ENCODE data around the gene PHACTR2. TPM values are rescaled to one million over a fixed set of nuclear protein-coding genes. Genes with fewer than 3 reads are reported as not detected.

Gene PHACTR2
- total RNA-seq, 2 experiments from 2014 or later = 19.6 to 25.0 TPM

DNA sequence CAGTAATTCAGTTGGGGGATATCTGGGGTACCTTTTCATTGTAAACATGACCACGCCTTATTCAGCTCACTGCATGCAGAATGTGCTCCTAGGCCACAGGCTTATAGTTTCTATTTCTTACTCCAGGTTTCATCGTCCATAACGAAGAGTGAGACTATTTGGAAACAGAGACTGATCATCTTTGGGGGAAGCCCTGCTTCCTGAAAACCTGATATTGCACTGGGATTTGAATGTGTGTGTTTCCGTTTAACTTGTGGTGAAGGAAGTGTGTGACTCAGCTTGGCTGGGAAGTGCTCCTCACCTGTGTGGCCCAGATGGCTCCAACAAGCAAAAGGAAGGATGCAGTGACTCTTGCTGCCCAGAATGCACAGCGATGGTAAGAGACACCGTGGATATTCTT is 145.8 kb downstream of the PHACTR2 start:
- Mint-ChIP-seq H3K27ac (no peak overlapping the region), H3K4me1 (ENCODE audit: low read depth) (no peaks in the 10 kb centered on the region), H3K27me3 (no peaks in the 10 kb centered on the region), H3K9me3 (no peaks in the 10 kb centered on the region), H3K36me3 (ENCODE audit: low read depth) (peaks cover 11% of the 10 kb centered on the region), H3K4me3 (no peak overlapping the region)
- ChIA-PET CTCF (no interaction called here), POLR2A (no interaction called here)
- H3K27me3 ChIP-seq (ENCODE audit: control insufficient read depth in 1 of 2, insufficient read depth in 2 of 2, low read length in 2 of 2) = no peaks in the 10 kb centered on the region
- H3K4me3 ChIP-seq (ENCODE audit: low read length) = no peak overlapping the region
- no peak for DNase-seq
- H3K27ac ChIP-seq (ENCODE audit: low read depth in 1 of 2, low read length in 2 of 2) = no peak overlapping the region
- H3K4me1 ChIP-seq (ENCODE audit: insufficient read depth, low read length) = no peaks in the 10 kb centered on the region
- H3K36me3 ChIP-seq (ENCODE audit: insufficient read depth, low read length) = peaks cover 3% of the 10 kb centered on the region
- no peaks in the 10 kb centered on the region for H3K9me3 ChIP-seq (ENCODE audit: control insufficient read depth in 1 of 2, insufficient read depth in 1 of 2, low read length in 2 of 2)
- TF ChIP-seq, protein P1, sequence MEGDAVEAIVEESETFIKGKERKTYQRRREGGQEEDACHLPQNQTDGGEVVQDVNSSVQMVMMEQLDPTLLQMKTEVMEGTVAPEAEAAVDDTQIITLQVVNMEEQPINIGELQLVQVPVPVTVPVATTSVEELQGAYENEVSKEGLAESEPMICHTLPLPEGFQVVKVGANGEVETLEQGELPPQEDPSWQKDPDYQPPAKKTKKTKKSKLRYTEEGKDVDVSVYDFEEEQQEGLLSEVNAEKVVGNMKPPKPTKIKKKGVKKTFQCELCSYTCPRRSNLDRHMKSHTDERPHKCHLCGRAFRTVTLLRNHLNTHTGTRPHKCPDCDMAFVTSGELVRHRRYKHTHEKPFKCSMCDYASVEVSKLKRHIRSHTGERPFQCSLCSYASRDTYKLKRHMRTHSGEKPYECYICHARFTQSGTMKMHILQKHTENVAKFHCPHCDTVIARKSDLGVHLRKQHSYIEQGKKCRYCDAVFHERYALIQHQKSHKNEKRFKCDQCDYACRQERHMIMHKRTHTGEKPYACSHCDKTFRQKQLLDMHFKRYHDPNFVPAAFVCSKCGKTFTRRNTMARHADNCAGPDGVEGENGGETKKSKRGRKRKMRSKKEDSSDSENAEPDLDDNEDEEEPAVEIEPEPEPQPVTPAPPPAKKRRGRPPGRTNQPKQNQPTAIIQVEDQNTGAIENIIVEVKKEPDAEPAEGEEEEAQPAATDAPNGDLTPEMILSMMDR (IDR thresholded peaks at IDR 0.05) = no peak
- no peak for ATAC-seq (ENCODE audit: poor library complexity)
- intact Hi-C loops (cut with DNase I, micrococcal nuclease) = no loop called here

DNA sequence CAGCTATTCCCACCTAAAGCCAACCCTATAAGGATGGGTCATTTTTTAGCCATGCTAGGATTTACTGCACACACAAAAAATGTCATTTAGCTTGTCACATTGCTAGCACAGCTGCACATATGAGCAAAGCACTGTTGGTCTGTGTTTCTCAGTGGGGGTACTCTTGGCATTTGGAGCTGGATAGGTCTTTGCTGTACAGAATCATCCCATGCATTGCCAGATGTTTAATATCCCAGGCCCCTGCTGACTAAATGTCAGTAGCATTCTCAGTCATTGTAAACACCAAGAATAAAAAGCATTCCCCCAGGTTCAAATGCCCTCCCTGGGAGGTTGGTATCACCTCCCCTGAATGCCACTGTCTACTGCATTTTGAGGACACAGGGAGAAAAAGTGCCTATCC is 150.8 kb downstream of the PHACTR2 start:
- Histone ChIP-seq H3K9me3 (ENCODE audit: control insufficient read depth in 1 of 2, insufficient read depth in 1 of 2, low read length in 2 of 2) (no peaks in the 10 kb centered on the region), H3K27me3 (ENCODE audit: control insufficient read depth in 1 of 2, insufficient read depth in 2 of 2, low read length in 2 of 2) (no peaks in the 10 kb centered on the region), H3K36me3 (ENCODE audit: insufficient read depth, low read length) (no peaks in the 10 kb centered on the region), H3K4me1 (ENCODE audit: insufficient read depth, low read length) (no peaks in the 10 kb centered on the region), H3K4me3 (ENCODE audit: low read length) (no peak overlapping the region), H3K27ac (ENCODE audit: low read depth in 1 of 2, low read length in 2 of 2) (no peak overlapping the region)
- H3K27me3 Mint-ChIP-seq = no peaks in the 10 kb centered on the region
- TF ChIP-seq, protein P1 (IDR thresholded peaks at IDR 0.05) = no peak
- ChIA-PET CTCF (no interaction called here), POLR2A (no interaction called here)
- no peak overlapping the region for H3K4me3 Mint-ChIP-seq
- H3K27ac Mint-ChIP-seq = no peak overlapping the region
- intact Hi-C loops (cut with DNase I, micrococcal nuclease) = no loop called here
- ATAC-seq (ENCODE audit: poor library complexity) = no peak
- no peaks in the 10 kb centered on the region for H3K4me1 Mint-ChIP-seq (ENCODE audit: low read depth)
- DNase-seq = no peak
- H3K9me3 Mint-ChIP-seq = no peaks in the 10 kb centered on the region
- H3K36me3 Mint-ChIP-seq (ENCODE audit: low read depth) = peaks cover 11% of the 10 kb centered on the region

DNA sequence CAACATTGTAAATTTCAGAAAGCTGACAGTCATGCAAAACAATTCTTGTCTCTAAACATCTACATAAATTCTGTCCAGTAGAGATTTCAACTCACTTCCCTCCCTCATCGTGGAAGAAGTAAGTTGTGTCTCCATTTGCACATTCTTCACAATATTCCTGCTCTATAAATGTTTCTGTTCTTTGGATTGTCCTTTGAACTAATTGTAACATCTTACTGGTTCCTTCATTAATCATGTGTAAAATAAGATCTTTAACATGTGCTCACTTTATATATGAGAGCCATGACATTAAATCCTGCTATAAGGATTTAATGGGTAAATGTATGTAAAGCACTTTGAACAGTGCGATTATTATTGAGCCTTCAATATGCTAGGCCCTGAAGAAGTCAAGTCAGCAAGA is 158.4 kb downstream of the PHACTR2 start:
- ATAC-seq (ENCODE audit: poor library complexity) = no peak
- no peak overlapping the region for H3K27ac ChIP-seq (ENCODE audit: low read depth in 1 of 2, low read length in 2 of 2)
- DNase-seq = no peak
- no peaks in the 10 kb centered on the region for H3K27me3 ChIP-seq (ENCODE audit: control insufficient read depth in 1 of 2, insufficient read depth in 2 of 2, low read length in 2 of 2)
- Mint-ChIP-seq H3K4me3 (no peak overlapping the region), H3K27me3 (no peaks in the 10 kb centered on the region), H3K9me3 (no peaks in the 10 kb centered on the region), H3K4me1 (ENCODE audit: low read depth) (no peaks in the 10 kb centered on the region), H3K36me3 (ENCODE audit: low read depth) (no peaks in the 10 kb centered on the region), H3K27ac (no peak overlapping the region)
- TF ChIP-seq, protein P1 (IDR thresholded peaks at IDR 0.05) = no peak
- H3K36me3 ChIP-seq (ENCODE audit: insufficient read depth, low read length) = no peaks in the 10 kb centered on the region
- CTCF ChIA-PET = interaction anchor here (0.7 kb wide), 1 partner anchor 1628 kb away, joined by 3 read pairs; no protein-coding TSS in a partner anchor
- POLR2A ChIA-PET = no interaction called here
- intact Hi-C loops (cut with DNase I, micrococcal nuclease) = no loop called here
- no peaks in the 10 kb centered on the region for H3K4me1 ChIP-seq (ENCODE audit: insufficient read depth, low read length)
- H3K9me3 ChIP-seq (ENCODE audit: control insufficient read depth in 1 of 2, insufficient read depth in 1 of 2, low read length in 2 of 2) = no peaks in the 10 kb centered on the region
- no peak overlapping the region for H3K4me3 ChIP-seq (ENCODE audit: low read length)

All from CD4-positive, alpha-beta T cell (primary cell).